KBM-7 (cell line): ENCODE results near the gene PPP2R1A.
"Not testable (repeated sequence)": the region's sequence is repeated elsewhere in the genome, so short reads cannot be mapped to it uniquely, and the experiment has no call there.

ENCODE experiments used
- DNase-seq: peaks from one replicate; pipeline ENCODE4 v3.0.0-alpha.2; 2015
- in situ Hi-C: fragments of 300-500 bp; cut with MboI; formaldehyde crosslinking; loops from 2 replicates; pipeline ENCODE4 v1.14.3; 2020; ENCODE audit warnings: low sequenced_read_pairs, low pct_unique_long_range_greater_than_20kb, mixed read lengths

Gene PPP2R1A

DNA sequence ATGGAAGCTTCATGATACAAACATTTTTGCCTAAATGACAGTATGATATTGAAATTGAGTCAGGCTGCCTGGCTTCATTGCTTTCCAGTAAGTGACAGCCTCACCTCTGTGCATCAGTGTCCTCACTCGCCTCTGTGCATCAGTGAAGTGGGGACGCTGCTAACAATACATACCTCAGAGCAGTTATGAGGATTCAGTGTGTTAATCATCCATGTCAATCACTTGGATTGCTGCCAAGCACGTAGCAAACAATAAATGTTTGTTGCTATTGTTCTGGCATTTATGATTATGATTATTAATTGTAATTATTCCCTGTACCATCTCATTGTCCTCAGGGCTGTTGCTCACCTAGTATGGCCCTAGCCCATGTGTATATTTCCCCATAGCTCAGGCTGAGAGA, 8.8 kb downstream of the PPP2R1A start:
- in situ Hi-C loops = no loop called here
- DNase-seq = no peak

DNA sequence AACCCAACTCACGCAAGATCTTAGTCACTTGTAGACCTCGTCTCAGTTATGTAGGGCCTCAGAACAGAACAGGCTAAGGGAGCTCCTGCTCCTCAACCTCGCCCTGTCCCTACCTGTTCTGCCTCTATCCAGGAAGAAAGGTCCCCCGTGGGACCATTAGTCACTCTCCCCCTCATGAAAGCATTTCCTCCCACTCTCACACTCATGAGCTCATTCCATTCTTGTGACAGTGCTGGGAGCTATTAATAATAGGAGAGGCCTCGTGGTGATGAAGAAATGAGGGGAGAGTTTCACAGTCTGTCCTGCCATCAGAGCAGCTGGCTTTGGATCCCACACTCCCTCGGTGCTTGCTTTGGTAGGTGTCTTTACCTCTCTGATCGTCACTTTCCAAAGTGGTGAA, 10.2 kb downstream of the PPP2R1A start:
- no peak for DNase-seq

DNA sequence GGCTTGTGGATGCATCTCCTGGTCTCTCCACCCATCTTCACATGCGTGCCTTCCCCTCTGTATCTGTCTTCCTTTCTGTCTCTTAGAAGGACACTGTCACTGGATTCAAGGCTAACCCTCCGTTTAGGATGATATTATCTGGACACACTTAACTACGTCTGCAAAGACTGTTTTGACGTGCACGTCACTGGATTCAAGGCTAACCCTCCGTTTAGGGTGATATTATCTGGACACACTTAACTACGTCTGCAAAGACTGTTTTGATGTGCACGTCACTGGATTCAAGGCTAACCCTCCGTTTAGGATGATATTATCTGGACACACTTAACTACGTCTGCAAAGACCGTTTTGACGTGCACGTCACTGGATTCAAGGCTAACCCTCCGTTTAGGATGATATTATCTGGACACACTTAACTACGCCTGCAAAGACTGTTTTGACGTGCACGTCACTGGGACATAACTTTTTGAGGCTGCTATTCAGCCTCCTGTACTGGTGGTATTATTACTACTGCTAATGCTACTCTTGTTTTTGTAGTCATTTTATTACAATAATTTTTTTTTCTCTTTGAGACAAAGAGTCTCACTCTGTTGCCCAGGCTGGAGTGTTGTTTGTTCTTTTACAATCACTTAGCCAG, 11.0 kb downstream of the PPP2R1A start:
- in situ Hi-C loops, DNase-seq: not testable (repeated sequence)

More for the DNA sequence above, 10.2 kb downstream of the PPP2R1A start:
- in situ Hi-C loops = no loop called here

DNA sequence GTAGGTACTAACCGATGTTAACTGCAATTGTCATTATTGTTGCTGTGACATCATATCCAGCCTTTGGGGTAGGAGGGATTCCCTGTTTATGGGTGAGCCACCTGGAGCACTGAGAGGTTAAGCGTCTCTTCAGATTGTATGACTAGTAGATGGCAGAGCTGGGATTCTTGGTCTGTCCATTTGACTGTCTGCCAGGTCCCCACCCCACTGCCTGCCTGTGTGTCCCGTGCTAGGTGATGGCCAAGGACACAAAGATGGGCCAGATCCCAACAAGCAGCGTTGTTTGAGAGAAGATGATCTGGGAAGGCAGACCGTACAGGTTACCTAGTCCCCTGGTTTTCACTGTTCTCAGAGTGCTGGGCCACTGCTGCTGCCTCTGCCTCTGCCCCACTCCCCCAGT, 16.6 kb downstream of the PPP2R1A start:
- no peak for DNase-seq
- in situ Hi-C loops = no loop called here

DNA sequence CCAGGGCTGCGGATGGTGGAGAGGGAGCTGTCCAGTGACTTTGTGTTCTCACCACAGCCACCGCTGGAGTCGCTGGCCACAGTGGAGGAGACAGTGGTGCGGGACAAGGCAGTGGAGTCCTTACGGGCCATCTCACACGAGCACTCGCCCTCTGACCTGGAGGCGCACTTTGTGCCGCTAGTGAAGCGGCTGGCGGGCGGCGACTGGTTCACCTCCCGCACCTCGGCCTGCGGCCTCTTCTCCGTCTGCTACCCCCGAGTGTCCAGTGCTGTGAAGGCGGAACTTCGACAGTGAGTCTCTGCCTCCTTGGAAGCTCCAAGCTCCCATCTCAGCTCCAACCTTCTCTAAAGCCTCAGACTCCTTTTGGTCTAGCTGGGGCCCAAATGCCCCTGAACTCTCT, 21.4 kb downstream of the PPP2R1A start:
- in situ Hi-C loops = no loop called here
- DNase-seq = no peak

DNA sequence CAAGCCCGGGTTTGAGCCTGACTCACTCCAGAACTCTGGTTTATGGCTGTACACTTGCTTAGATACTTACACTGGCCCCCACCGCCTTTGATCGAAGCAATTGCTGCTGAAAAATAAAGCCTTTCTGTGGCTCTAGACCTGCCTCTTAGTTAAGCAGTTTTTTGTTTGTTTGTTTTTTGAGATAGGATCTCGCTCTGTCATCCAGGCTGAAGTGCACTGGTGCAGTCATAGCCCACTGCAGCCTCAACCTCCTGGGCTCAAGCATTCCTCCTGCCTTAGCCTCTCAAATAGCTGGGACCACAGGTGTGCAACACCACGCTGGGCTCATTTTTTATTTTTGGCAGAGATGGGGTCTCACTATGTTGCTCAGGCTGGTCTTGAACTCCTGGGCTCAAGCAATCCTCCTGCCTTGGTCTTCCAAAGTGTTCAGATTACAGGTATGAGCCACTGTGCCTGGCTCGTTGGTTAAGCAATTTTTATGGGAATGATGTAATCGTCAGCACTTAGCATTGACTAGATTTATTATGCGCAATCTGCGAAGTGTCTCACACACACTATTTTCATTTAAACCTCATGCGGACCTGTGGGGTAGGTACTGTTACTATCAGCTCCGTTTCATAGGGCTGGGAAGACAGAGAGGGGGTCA, 22.2 kb downstream of the PPP2R1A start:
- in situ Hi-C loops = no loop called here

DNA sequence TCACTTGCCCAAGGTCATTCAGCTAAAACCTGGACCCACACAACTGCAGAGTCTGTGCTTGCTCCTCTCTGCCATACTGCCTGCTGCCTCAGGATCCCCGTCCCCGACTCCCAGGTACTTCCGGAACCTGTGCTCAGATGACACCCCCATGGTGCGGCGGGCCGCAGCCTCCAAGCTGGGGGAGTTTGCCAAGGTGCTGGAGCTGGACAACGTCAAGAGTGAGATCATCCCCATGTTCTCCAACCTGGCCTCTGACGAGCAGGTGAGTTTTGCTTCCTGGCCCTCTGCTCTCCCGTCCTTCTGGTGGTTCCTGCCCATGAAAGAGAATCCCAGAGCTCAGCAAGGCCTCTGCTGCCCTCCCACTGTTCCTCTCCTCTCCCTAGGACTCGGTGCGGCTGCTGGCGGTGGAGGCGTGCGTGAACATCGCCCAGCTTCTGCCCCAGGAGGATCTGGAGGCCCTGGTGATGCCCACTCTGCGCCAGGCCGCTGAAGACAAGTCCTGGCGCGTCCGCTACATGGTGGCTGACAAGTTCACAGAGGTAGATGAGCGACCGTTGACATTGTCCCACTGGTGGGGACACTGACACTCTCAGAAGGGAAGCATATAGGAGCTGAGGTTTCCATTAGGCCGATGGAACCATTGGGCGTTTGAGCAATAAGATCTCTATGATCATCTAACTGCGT, 22.9 kb downstream of the PPP2R1A start:
- no peak for DNase-seq
- in situ Hi-C loops = no loop called here

More for the DNA sequence above, 22.2 kb downstream of the PPP2R1A start:
- DNase-seq = no peak

DNA sequence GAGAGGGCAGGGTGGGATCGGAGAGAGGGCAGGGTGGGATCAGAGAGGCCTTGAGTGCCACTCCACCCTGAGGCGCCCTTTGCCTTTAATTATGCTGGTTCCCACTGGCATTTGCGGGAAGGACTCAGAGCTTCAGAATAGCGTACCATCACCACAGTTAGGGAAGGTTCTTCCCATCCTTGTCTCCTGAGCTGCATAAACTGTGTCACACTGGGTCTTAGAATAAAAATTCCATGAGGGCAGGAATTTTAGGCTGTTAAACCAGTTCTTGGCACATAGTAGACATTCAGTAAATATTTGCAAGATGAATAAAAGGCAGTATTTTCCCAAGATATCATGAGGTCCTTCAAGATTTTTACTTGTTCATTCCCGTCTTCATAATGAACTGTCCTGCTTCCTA, 24.4 kb downstream of the PPP2R1A start:
- in situ Hi-C loops = no loop called here
- DNase-seq = no peak

DNA sequence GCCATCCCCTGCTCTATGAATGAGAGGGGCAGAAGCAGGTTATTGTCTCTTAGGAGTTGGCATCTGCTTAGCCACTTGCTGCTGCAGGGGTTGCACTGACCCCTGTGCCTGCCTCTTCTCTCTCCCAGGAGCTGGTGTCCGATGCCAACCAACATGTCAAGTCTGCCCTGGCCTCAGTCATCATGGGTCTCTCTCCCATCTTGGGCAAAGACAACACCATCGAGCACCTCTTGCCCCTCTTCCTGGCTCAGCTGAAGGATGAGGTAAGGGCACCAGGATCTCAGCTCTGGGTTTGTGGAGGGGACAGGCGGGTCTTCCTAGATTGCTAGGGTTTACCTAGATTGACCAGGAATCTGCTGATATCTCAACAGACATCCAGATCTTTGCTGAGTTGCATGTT, 26.5 kb downstream of the PPP2R1A start:
- no peak for DNase-seq
- in situ Hi-C loops = no loop called here

DNA sequence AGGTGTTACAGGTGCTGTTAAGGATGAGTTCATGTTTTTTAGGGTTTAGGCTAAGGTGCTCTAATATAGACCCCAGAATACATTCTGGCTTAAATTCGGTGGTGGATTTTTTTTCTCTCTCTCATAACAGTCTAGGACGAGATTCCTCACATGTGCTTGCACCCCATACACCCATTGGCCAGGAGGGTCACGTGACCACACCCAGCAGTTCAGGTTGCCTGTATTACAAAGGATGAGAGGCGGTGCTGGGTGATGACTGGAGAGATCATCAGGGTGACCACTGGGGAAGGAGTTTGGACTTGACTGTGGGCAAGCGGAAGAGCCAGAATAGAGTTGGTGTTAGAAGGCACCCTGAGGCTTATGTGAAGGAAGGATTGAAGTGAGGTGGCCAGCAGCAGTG, 27.7 kb downstream of the PPP2R1A start:
- in situ Hi-C loops = no loop called here

DNA sequence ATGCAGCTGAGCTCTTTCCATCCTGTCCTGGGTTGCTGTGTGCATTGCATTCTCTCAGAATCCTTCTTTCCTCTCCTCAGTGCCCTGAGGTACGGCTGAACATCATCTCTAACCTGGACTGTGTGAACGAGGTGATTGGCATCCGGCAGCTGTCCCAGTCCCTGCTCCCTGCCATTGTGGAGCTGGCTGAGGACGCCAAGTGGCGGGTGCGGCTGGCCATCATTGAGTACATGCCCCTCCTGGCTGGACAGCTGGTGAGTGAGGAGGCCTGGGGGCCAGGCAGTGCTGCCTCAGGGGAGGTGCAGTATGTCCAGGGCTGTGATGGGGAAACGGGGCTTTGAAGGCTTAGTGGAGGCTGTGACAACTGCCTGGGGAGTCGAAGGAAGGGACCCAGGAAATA, 29.8 kb downstream of the PPP2R1A start:
- DNase-seq = no peak
- in situ Hi-C loops = no loop called here

More for the DNA sequence above, 27.7 kb downstream of the PPP2R1A start:
- DNase-seq = no peak

DNA sequence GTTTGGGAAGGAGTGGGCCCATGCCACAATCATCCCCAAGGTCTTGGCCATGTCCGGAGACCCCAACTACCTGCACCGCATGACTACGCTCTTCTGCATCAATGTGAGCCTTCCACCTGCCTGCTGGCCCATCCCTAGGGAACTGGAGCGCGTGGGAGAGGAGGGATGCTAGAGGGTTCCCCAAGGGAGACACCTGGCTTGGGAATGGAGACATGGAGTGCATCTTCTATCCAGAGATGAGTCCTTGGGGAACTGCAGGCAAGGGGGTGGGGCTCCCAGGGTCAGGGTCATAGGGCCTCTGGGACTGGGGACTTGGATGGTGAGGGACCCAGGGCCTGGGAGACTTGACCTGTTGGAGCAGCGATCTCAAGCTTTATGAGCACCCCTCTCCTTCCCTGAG, 31.2 kb downstream of the PPP2R1A start:
- no peak for DNase-seq
- in situ Hi-C loops = no loop called here

DNA sequence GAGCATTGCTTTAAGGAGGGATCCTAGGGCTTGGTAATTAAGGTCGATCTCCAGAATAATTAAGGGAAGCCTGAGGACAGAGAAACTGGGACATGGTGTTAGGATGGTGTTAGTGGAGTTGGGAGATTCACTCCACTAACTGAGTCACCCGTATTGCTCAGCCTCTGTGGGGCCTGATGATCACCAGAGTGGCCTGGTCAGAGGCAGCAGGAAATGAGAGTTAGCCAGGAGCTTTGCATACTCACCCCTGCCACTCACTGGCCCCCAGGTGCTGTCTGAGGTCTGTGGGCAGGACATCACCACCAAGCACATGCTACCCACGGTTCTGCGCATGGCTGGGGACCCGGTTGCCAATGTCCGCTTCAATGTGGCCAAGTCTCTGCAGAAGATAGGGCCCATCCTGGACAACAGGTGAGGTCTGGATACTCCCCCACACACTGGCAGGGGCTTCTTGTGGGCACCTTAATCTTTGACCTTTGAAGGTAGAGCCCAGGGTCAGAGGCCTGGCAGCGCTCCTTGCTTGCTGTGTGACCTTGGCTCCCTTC, 32.1 kb downstream of the PPP2R1A start:
- in situ Hi-C loops = no loop called here
- no peak for DNase-seq

DNA sequence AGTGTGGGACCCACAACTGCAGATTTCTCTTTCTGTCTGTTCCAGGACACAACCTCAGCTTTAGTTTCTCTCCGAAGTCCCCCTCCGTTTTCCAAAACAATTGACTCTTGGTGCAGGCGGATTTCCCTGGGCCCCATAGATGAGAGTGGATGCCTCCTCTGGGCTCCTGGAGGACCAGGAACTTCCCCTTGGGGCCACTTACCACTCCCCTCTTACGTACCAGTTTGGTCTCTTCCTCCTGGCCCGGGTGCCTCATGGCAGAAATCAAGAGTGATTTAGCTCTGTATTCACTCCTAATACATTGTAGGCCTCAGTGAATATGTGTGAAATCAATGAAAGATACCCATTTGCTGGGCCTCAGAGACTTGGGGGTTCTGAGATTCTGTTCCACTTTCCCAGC, 34.4 kb downstream of the PPP2R1A start:
- no peak for DNase-seq
- in situ Hi-C loops = no loop called here

DNA sequence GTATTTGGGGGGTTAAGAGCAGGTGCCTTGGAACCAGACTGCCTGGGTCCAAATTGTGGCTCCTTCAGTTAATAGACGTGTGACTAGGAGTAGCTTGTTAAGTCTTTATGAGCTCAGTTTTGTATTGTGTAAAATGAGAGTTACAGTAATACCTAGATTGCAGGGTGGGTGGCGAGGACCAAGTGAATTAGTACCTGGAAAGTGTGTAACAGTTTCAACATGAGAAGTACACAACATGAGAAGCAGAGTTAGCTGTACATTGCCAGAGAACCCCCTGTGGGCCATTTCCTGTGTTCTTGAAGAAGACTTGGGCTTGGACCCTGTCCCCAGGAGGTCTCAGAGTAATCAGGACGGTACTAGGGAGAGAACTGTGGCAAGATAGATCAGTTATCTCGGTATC, 36.8 kb downstream of the PPP2R1A start:
- in situ Hi-C loops = no loop called here
- no peak for DNase-seq

DNA sequence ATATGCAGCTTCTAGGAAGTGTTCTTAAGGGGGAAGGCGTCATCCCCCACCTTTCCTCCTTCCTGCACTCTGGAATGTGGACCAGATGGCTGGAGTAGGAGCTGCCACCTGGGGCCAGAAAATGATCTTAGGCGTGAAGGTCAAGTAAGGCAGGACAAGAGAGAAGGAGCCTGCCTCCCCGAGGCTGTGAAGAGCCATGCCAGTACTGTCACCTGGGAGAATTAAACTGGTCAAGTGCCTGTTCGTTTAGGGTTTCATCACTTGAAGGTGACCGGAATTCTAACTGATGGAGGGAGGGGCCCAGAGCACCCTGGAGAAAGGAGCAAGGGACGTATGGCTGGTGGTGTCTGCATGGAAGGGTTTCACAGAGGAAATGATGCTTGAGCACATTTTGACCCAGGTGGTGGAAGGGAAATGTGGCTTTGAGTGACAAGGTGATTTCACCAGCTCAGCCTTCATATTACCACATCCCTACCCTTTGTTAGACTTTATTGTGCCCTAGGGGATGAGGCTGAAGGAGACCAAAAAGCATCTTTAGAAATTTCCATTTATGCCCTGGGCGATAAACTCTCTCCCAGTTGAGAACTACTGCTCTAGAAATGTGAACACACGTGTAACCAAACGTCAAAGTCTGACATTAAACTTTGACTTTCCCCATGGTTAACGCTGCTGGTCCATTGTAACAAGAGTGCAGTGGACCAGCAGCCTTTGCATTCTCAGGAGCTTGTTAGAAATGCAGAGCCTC, 37.5 kb downstream of the PPP2R1A start:
- DNase-seq = no peak
- in situ Hi-C loops = no loop called here

DNA sequence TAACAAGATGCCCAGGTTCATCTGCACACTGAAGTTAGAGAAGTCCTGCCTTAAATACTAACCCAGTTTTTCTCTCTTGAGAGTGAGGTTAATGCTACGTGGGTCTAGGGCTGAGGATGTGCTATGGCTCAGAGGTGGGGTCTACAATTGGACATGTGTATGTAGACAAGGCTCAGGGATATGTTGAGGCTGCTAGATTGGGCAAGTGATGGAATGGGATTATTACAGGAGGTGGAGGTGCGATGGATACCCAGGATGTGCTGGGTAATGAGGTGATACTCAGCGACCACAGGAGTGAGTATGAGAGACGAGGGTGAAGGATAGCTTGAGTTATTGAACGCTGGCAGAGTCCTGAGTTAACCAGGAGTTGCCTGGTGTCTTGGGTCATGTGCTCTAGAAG, 38.1 kb downstream of the PPP2R1A start:
- in situ Hi-C loops = no loop called here
- DNase-seq = no peak

DNA sequence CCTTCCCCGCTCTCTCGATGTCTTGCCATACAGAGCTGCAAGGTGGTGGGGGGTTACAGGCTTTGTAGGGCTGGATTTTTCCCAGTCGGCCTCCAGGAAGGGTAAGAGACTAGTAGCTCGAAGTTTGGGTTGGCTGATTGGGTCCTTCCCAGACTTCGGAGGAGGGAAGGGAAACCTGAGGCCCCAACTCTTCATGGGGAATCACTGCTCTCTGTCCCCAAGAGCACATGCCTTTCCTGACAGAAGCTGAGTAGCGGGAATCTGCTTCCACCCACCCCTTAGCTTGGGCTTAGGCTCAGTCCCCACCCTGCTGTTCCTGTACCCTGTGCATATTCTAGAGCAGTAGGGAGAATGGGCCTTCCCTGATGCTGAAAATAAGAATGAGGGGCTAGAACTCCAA, 39.7 kb downstream of the PPP2R1A start:
- no peak for DNase-seq
- in situ Hi-C loops = no loop called here

DNA sequence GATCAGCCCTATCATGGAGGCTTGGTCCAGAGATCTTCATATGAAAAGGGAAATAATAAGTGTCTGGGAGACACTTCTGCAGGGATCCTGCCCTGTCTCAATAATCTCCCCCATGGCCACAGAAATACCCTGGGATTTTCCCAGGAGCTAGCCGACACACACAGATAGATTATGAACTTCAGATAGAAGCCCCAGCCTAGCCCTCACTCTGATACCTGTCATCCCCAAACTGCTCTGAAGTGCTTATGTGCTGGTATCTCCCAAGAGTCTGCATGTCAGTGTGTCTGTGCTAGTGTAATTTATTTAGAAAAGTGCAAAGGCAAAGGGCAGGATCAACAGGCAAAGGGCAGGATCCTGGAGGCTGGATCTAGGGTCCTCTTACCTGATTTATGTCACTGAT, 40.8 kb downstream of the PPP2R1A start:
- in situ Hi-C loops = no loop called here
- no peak for DNase-seq
